Subcutaneous abdominal adipose tissue (tissue), 5 donors: ENCODE results near the gene CLIC4.
"Not testable (repeated sequence)": the region's sequence is repeated elsewhere in the genome, so short reads cannot be mapped to it uniquely, and the experiment has no call there.

Source experiments
- H3K27ac ChIP-seq: one replicate; pipeline ENCODE4 v1.7.0; 2013; ENCODE audit warnings: low read depth, mild to moderate bottlenecking, inconsistent platforms, low read length, moderate library complexity
- H3K27me3 ChIP-seq, 5 donors: one replicate each; pipeline ENCODE4 v1.7.0; 2013; ENCODE audit warnings: low read length in 5 of 5, inconsistent platforms in 1 of 5; ENCODE audit not compliant: control insufficient read depth in 5 of 5, insufficient read depth in 4 of 5
- H3K36me3 ChIP-seq, 5 donors: one replicate each; pipeline ENCODE4 v1.7.0; 2013; ENCODE audit warnings: low read length in 5 of 5; ENCODE audit not compliant: control insufficient read depth in 5 of 5, insufficient read depth in 5 of 5
- H3K4me1 ChIP-seq, 5 donors: one replicate each; pipeline ENCODE4 v1.7.0; 2013; ENCODE audit warnings: low read length in 5 of 5, mild to moderate bottlenecking in 3 of 5, moderate library complexity in 1 of 5; ENCODE audit not compliant: control insufficient read depth in 5 of 5, insufficient read depth in 5 of 5
- H3K4me3 ChIP-seq, 5 donors: one replicate each; pipeline ENCODE4 v1.7.0; 2013; ENCODE audit warnings: low read length in 5 of 5, low read depth in 1 of 5
- H3K9ac ChIP-seq, 5 donors: one replicate each; pipeline ENCODE4 v1.7.0; 2013; ENCODE audit warnings: low read length in 5 of 5, mild to moderate bottlenecking in 4 of 5, moderate library complexity in 3 of 5
- H3K9me3 ChIP-seq, 5 donors: one replicate each; pipeline ENCODE4 v1.7.0; 2013; ENCODE audit warnings: low read length in 5 of 5; ENCODE audit not compliant: control insufficient read depth in 5 of 5
- donor health status: healthy.
- donor health status: healthy.
- donor health status: healthy.
- donor health status: healthy.
- donor health status: healthy.

CLIC4 gene

GRCh38 chr1:24770881-24771280, 25.6 kb downstream of the CLIC4 start:
- Histone ChIP-seq H3K4me1 (peaks cover 0 to 30% (median 14%) of the 10 kb centered on the region in 5 donors), H3K9ac (peak overlapping the region in 2 of 5 donors; percentile 51 to 59), H3K27ac (peak overlapping the region; percentile 88), H3K4me3 (no peak overlapping the region), H3K27me3 (no peaks in the 10 kb centered on the region), H3K9me3 (no peaks in the 10 kb centered on the region), H3K36me3 (peaks cover 0 to 3% (median 0%) of the 10 kb centered on the region in 5 donors)

- Histone ChIP-seq H3K4me1 (peaks cover 0 to 37% (median 17%) of the 10 kb centered on the region in 5 donors), H3K9ac (no peak overlapping the region), H3K9me3 (no peaks in the 10 kb centered on the region), H3K36me3 (peaks cover 0 to 3% (median 0%) of the 10 kb centered on the region in 5 donors), H3K27ac (peak overlapping the region; percentile 88), H3K27me3 (no peaks in the 10 kb centered on the region), H3K4me3 (no peak overlapping the region)
Measured at GRCh38 chr1:24771574-24771973, 26.3 kb downstream of the CLIC4 start.

GRCh38 chr1:24773618-24774017, 28.4 kb downstream of the CLIC4 start:
- H3K4me3 ChIP-seq: no peak overlapping the region
- no peaks in the 10 kb centered on the region for H3K36me3 ChIP-seq
- H3K27me3 ChIP-seq: no peaks in the 10 kb centered on the region
- no peaks in the 10 kb centered on the region for H3K9me3 ChIP-seq
- no peak overlapping the region for H3K9ac ChIP-seq
- no peak overlapping the region for H3K27ac ChIP-seq
- peaks cover 0 to 44% (median 20%) of the 10 kb centered on the region in 5 donors for H3K4me1 ChIP-seq

- Histone ChIP-seq H3K4me1 (peaks cover 0 to 36% (median 11%) of the 10 kb centered on the region in 5 donors), H3K4me3 (no peak overlapping the region), H3K27me3 (no peaks in the 10 kb centered on the region), H3K36me3 (no peaks in the 10 kb centered on the region), H3K27ac (no peak overlapping the region), H3K9me3 (no peaks in the 10 kb centered on the region), H3K9ac (no peak overlapping the region)
Measured at GRCh38 chr1:24775348-24775747, 30.1 kb downstream of the CLIC4 start.

- H3K27me3 ChIP-seq: no peaks in the 10 kb centered on the region
- no peak overlapping the region for H3K27ac ChIP-seq
- H3K9me3 ChIP-seq: no peaks in the 10 kb centered on the region
- no peaks in the 10 kb centered on the region for H3K36me3 ChIP-seq
- no peak overlapping the region for H3K4me3 ChIP-seq
- no peak overlapping the region for H3K9ac ChIP-seq
- peaks cover 0 to 31% (median 6%) of the 10 kb centered on the region in 5 donors for H3K4me1 ChIP-seq
Measured at GRCh38 chr1:24775916-24776315, 30.7 kb downstream of the CLIC4 start.

GRCh38 chr1:24776821-24777220, 31.6 kb downstream of the CLIC4 start:
- Histone ChIP-seq H3K4me3 (no peak overlapping the region), H3K27me3 (no peaks in the 10 kb centered on the region), H3K36me3 (no peaks in the 10 kb centered on the region), H3K27ac (no peak overlapping the region), H3K9ac (no peak overlapping the region), H3K9me3 (no peaks in the 10 kb centered on the region), H3K4me1 (peaks cover 0 to 23% (median 5%) of the 10 kb centered on the region in 5 donors)

GRCh38 chr1:24778141-24778540, 32.9 kb downstream of the CLIC4 start:
- no peak overlapping the region for H3K9ac ChIP-seq
- H3K27ac ChIP-seq: no peak overlapping the region
- no peak overlapping the region for H3K4me3 ChIP-seq
- no peaks in the 10 kb centered on the region for H3K36me3 ChIP-seq
- no peaks in the 10 kb centered on the region for H3K27me3 ChIP-seq
- H3K9me3 ChIP-seq: no peaks in the 10 kb centered on the region
- H3K4me1 ChIP-seq: peaks cover 0 to 20% (median 5%) of the 10 kb centered on the region in 5 donors

- not testable (repeated sequence) for H3K9me3 ChIP-seq, H3K36me3 ChIP-seq, H3K9ac ChIP-seq, H3K4me3 ChIP-seq, H3K27me3 ChIP-seq, H3K27ac ChIP-seq
- H3K4me1 ChIP-seq: peaks cover 0 to 21% (median 11%) of the 10 kb centered on the region in 5 donors
Measured at GRCh38 chr1:24779199-24779598, 34.0 kb downstream of the CLIC4 start.

GRCh38 chr1:24779689-24780464, 34.6 kb downstream of the CLIC4 start:
- no peak overlapping the region for H3K27ac ChIP-seq
- no peaks in the 10 kb centered on the region for H3K27me3 ChIP-seq
- H3K36me3 ChIP-seq: no peaks in the 10 kb centered on the region
- peaks cover 0 to 24% (median 14%) of the 10 kb centered on the region in 5 donors for H3K4me1 ChIP-seq
- no peak overlapping the region for H3K9ac ChIP-seq
- no peaks in the 10 kb centered on the region for H3K9me3 ChIP-seq
- H3K4me3 ChIP-seq: no peak overlapping the region

- H3K36me3 ChIP-seq, H3K9me3 ChIP-seq, H3K27me3 ChIP-seq, H3K4me3 ChIP-seq, H3K27ac ChIP-seq, H3K9ac ChIP-seq: not testable (repeated sequence)
- peaks cover 0 to 24% (median 14%) of the 10 kb centered on the region in 5 donors for H3K4me1 ChIP-seq
Measured at GRCh38 chr1:24780626-24781025, 35.4 kb downstream of the CLIC4 start.
